ENCODE results near the gene SH3BP5. TPM values are rescaled to one million over a fixed set of nuclear protein-coding genes. Genes with fewer than 3 reads are reported as not detected.
"Not testable (repeated sequence)": the region's sequence is repeated elsewhere in the genome, so short reads cannot be mapped to it uniquely, and the experiment has no call there.

SH3BP5 gene
- total RNA-seq, 1 donor from 2014 or later: 110 TPM

DNA sequence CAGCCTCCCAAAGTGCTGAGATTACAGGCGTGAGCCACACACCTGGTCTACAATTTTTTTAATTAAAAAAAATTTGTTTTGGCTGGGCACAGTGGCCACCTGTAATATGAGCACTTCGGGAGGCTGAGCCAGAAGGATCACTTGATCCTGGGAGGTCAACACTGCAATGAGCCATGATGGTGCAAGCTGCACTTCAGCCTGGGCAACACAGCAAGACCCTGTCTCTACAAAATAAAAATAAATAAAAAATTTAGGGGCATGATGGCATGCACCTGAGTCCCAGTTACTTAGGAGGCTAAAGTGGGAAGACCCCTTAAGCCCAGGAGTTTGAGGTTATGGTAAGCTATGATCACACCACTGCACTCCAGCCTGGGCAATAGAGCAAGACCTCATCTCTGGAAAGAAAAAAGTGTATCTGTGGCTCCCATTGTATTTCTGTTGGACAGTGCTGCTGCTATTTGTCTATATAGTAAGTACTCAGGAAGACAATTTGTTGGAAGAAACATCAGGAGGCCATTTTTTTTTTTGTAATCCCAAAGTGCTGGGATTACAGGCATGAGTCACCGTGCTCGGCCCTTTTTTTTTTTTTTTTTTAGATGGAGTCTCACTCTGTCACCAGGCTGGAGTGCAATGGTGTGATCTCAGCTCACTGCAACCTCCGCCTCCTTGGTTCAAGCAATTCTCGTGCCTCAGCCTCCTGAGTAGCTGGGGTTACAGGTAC, 27.5 kb upstream of the SH3BP5 start:
- Histone ChIP-seq H3K4me3 (no peak overlapping the region), H3K27ac (no peak overlapping the region), H3K27me3 (no peaks in the 10 kb centered on the region), H3K4me1 (peaks cover 4% of the 10 kb centered on the region), H3K36me3 (no peaks in the 10 kb centered on the region), H3K9me3 (no peaks in the 10 kb centered on the region)
- intact Hi-C loops (cut with DNase I): no loop called here
- ATAC-seq (no peak), DNase-seq (no peak)
- TF ChIP-seq, protein P1, sequence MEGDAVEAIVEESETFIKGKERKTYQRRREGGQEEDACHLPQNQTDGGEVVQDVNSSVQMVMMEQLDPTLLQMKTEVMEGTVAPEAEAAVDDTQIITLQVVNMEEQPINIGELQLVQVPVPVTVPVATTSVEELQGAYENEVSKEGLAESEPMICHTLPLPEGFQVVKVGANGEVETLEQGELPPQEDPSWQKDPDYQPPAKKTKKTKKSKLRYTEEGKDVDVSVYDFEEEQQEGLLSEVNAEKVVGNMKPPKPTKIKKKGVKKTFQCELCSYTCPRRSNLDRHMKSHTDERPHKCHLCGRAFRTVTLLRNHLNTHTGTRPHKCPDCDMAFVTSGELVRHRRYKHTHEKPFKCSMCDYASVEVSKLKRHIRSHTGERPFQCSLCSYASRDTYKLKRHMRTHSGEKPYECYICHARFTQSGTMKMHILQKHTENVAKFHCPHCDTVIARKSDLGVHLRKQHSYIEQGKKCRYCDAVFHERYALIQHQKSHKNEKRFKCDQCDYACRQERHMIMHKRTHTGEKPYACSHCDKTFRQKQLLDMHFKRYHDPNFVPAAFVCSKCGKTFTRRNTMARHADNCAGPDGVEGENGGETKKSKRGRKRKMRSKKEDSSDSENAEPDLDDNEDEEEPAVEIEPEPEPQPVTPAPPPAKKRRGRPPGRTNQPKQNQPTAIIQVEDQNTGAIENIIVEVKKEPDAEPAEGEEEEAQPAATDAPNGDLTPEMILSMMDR (IDR thresholded peaks at IDR 0.05): no peak

DNA sequence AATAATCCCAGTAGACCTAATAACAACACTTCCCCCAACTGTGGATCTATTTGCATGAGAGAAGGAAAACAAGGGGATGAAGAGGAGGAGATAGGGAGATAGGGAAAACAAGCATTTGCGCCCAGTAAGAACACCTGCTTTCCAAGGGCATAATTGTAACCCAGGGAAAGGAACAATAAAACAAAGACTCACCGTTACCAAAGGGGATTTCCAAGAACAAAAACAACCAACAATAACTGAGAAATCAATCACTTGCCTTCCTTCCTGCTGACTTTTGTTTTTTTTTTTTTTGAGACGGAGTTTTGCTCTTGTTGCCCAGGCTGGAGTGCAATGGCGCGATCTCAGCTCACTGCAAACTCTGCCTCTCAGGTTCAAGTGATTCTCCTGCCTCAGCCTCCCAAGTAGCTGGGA, 24.3 kb upstream of the SH3BP5 start:
- ATAC-seq; H3K4me3 ChIP-seq; H3K27me3 ChIP-seq; H3K9me3 ChIP-seq; H3K36me3 ChIP-seq; H3K4me1 ChIP-seq; DNase-seq; H3K27ac ChIP-seq; intact Hi-C loops (cut with DNase I): not testable (repeated sequence)

GRCh38 chr3:15356176-15356575, 23.8 kb upstream of the SH3BP5 start:
- ATAC-seq (no peak), DNase-seq (no peak)
- H3K27me3 ChIP-seq: no peaks in the 10 kb centered on the region
- no peak overlapping the region for H3K4me3 ChIP-seq
- peaks cover 8% of the 10 kb centered on the region for H3K9me3 ChIP-seq
- H3K4me1 ChIP-seq: peaks cover 4% of the 10 kb centered on the region
- intact Hi-C loops (cut with DNase I): no loop called here
- TF ChIP-seq, protein P1 (IDR thresholded peaks at IDR 0.05): no peak
- no peaks in the 10 kb centered on the region for H3K36me3 ChIP-seq
- no peak overlapping the region for H3K27ac ChIP-seq

GRCh38 chr3:15355086-15355485, 22.7 kb upstream of the SH3BP5 start:
- TF ChIP-seq, protein P1 (IDR thresholded peaks at IDR 0.05): no peak
- intact Hi-C loops (cut with DNase I): no loop called here

DNA sequence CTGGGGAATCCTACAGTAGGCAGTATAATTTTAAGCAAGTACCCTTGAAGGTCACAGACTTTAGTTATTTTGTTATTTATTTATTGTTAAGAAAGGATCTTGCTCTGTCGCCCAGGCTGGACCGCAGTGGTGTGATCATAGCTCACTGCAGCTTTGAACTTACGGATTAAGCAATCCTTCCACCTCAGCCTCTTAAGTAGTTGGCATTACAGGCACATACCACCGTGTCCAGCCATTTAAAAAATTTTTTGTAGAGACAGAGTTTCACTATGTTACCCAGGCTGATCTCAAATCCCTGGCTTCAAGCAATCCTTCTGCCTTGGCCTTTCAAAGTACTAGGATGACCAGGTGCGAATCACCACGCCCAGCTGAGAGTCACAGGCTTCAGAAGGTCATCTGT, 22.1 kb upstream of the SH3BP5 start:
- peaks cover 10% of the 10 kb centered on the region for H3K9me3 ChIP-seq
- H3K27ac ChIP-seq: no peak overlapping the region
- no peaks in the 10 kb centered on the region for H3K36me3 ChIP-seq
- no peak overlapping the region for H3K4me3 ChIP-seq
- DNase-seq: no peak
- no peaks in the 10 kb centered on the region for H3K27me3 ChIP-seq
- intact Hi-C loops (cut with DNase I): no loop called here
- H3K4me1 ChIP-seq: no peaks in the 10 kb centered on the region
- ATAC-seq: peak; percentile 74
- TF ChIP-seq, protein P1 (IDR thresholded peaks at IDR 0.05): no peak

More at GRCh38 chr3:15355086-15355485, 22.7 kb upstream of the SH3BP5 start:
- no peak overlapping the region for H3K4me3 ChIP-seq
- no peaks in the 10 kb centered on the region for H3K4me1 ChIP-seq
- DNase-seq (no peak), ATAC-seq (no peak)
- H3K27ac ChIP-seq: no peak overlapping the region
- H3K36me3 ChIP-seq: no peaks in the 10 kb centered on the region
- H3K9me3 ChIP-seq: peaks cover 10% of the 10 kb centered on the region
- H3K27me3 ChIP-seq: no peaks in the 10 kb centered on the region

GRCh38 chr3:15350141-15350540, 17.8 kb upstream of the SH3BP5 start:
- no peak for DNase-seq
- H3K9me3 ChIP-seq: peaks cover 10% of the 10 kb centered on the region
- no peak overlapping the region for H3K27ac ChIP-seq
- no peak overlapping the region for H3K4me3 ChIP-seq
- ATAC-seq: no peak
- no peaks in the 10 kb centered on the region for H3K27me3 ChIP-seq
- peaks cover 6% of the 10 kb centered on the region for H3K4me1 ChIP-seq
- no peaks in the 10 kb centered on the region for H3K36me3 ChIP-seq
- TF ChIP-seq, protein P1 (IDR thresholded peaks at IDR 0.05): no peak
- intact Hi-C loops (cut with DNase I): no loop called here

GRCh38 chr3:15349438-15349837, 17.1 kb upstream of the SH3BP5 start:
- H3K27me3 ChIP-seq; H3K36me3 ChIP-seq; DNase-seq; H3K4me1 ChIP-seq; H3K27ac ChIP-seq; intact Hi-C loops (cut with DNase I); ATAC-seq; H3K4me3 ChIP-seq; H3K9me3 ChIP-seq: not testable (repeated sequence)

All from upper lobe of right lung (tissue), 1 donor.